Karpas-422 (cell line): Measurements from ENCODE around the gene MCRIP1. TPM values are rescaled to one million over a fixed set of nuclear protein-coding genes. Genes with fewer than 3 reads are reported as not detected.
A peak's percentile ranks its signal among the peaks of the same experiment; 100 is the strongest.

Source experiments
- DNase-seq: peaks from one replicate; pipeline ENCODE4 v3.0.0-alpha.2; 2015
- H2AFZ ChIP-seq: fragments of 200-600 bp; sonication (generic); 2 replicates; pipeline ENCODE4 v1.6.1; 2014; ENCODE audit warnings: antibody characterized with exemption, low read length, mixed read lengths
- H3K27ac ChIP-seq: fragments of 200-600 bp; sonication (generic); 2 replicates; pipeline ENCODE4 v1.5.1; 2014; ENCODE audit warnings: mild to moderate bottlenecking, low read length, moderate library complexity
- H3K27me3 ChIP-seq: fragments of 200-600 bp; sonication (generic); 2 replicates; pipeline ENCODE4 v1.6.1; 2014; ENCODE audit warnings: low read length, mixed read lengths
- H3K36me3 ChIP-seq: fragments of 200-600 bp; sonication (generic); 2 replicates; pipeline ENCODE4 v1.6.1; 2014; ENCODE audit warnings: low read length, mixed read lengths; ENCODE audit not compliant: insufficient read depth
- H3K4me1 ChIP-seq: fragments of 200-600 bp; sonication (generic); 2 replicates; pipeline ENCODE4 v1.6.1; 2014; ENCODE audit warnings: mild to moderate bottlenecking, low read length, mixed read lengths
- H3K4me2 ChIP-seq: fragments of 200-600 bp; sonication (generic); 2 replicates; pipeline ENCODE4 v1.6.1; 2014; ENCODE audit warnings: low read length, low read depth, mild to moderate bottlenecking; ENCODE audit not compliant: poor library complexity, severe bottlenecking
- H3K4me3 ChIP-seq: fragments of 200-600 bp; sonication (generic); 2 replicates; pipeline ENCODE4 v1.5.1; 2014; ENCODE audit warnings: mild to moderate bottlenecking, antibody characterized with exemption, low read length, mixed read lengths
- H3K79me2 ChIP-seq: fragments of 200-600 bp; sonication (generic); 2 replicates; pipeline ENCODE4 v1.6.1; 2014; ENCODE audit warnings: mild to moderate bottlenecking, low read length, mixed read lengths
- H3K9ac ChIP-seq: fragments of 200-600 bp; sonication (generic); 2 replicates; pipeline ENCODE4 v1.6.0; 2014; ENCODE audit warnings: low read length
- H3K9me2 ChIP-seq: fragments of 200-600 bp; sonication (generic), shearing (Covaris generic); replicated peaks from 2 replicates; pipeline ENCODE4 v1.6.0; 2014; ENCODE audit warnings: mild to moderate bottlenecking, low read length, moderate library complexity; ENCODE audit not compliant: insufficient read depth
- H3K9me3 ChIP-seq: fragments of 300-700, 200-600 bp; sonication (generic); 2 replicates; pipeline ENCODE4 v1.6.1; 2014; ENCODE audit warnings: low read length, mixed read lengths
- H4K20me1 ChIP-seq: fragments of 200-600 bp; sonication (generic); 2 replicates; pipeline ENCODE4 v1.6.1; 2014; ENCODE audit warnings: mild to moderate bottlenecking, antibody characterized with exemption, low read length, low read depth; ENCODE audit not compliant: insufficient read depth
- total RNA-seq: library from RNA; depleted of rRNA; stranded (reverse); fragments of >200 nt; shearing (Covaris generic); gene quantifications from 2 replicates; pipeline ENCODE4 v1.2.3, GENCODE V29; 2014; ENCODE audit warnings: low replicate concordance; rRNA removed

Gene MCRIP1
- 55.9 and 99.9 TPM in 2 replicates for total RNA-seq

- peak within 1 kb of the TSS; percentile 98 for H3K4me2 ChIP-seq
- H3K4me3 ChIP-seq: peak within 1 kb of the TSS; percentile 97
- no peaks in the 10 kb centered on the region for H3K36me3 ChIP-seq
- no peaks in the 10 kb centered on the region for H3K27me3 ChIP-seq
- peak within 1 kb of the TSS; percentile 93 for H3K9ac ChIP-seq
- peak within 1 kb of the TSS; percentile 1; the same call in 1 of the 2 replicates for H2AFZ ChIP-seq
- H3K9me3 ChIP-seq: no peaks in the 10 kb centered on the region
- no peaks in the 10 kb centered on the region for H4K20me1 ChIP-seq
- DNase-seq: peak; percentile 98
- H3K27ac ChIP-seq: peak within 1 kb of the TSS; percentile 71
- H3K9me2 ChIP-seq: no peaks in the 10 kb centered on the region
- H3K4me1 ChIP-seq: peaks cover 30% of the 10 kb centered on the region
- peaks cover 25% of the 10 kb centered on the region for H3K79me2 ChIP-seq
These were observed at the start of gene MCRIP1 for GRCh38 chr17:81833160-81833920. TSS of gene MCRIP1 (minus strand) at chr17:81833291. CDS start at chr17:81824506, 8,785 bp downstream.

- H4K20me1 ChIP-seq: no peaks in the 10 kb centered on the region
- H3K4me1 ChIP-seq: no peaks in the 10 kb centered on the region
- no peak overlapping the region for H3K4me3 ChIP-seq
- no peaks in the 10 kb centered on the region for H3K79me2 ChIP-seq
- no peaks in the 10 kb centered on the region for H3K9me3 ChIP-seq
- H3K9ac ChIP-seq: no peak overlapping the region
- H3K4me2 ChIP-seq: no peak overlapping the region
- H3K9me2 ChIP-seq: no peaks in the 10 kb centered on the region
- no peak overlapping the region for H3K27ac ChIP-seq
- H2AFZ ChIP-seq: no peak overlapping the region
- H3K36me3 ChIP-seq: peaks cover 26% of the 10 kb centered on the region; the same call in 1 of the 2 replicates
- no peak for DNase-seq
- no peaks in the 10 kb centered on the region for H3K27me3 ChIP-seq
These were observed 46.0 kb upstream of the MCRIP1 start for GRCh38 chr17:81879121-81879520.

GRCh38 chr17:81878294-81878693, 45.2 kb upstream of the MCRIP1 start:
- no peak overlapping the region for H2AFZ ChIP-seq
- peaks cover 6% of the 10 kb centered on the region for H3K4me1 ChIP-seq
- no peaks in the 10 kb centered on the region for H3K9me3 ChIP-seq
- H3K27ac ChIP-seq: no peak overlapping the region
- no peak for DNase-seq
- no peak overlapping the region for H3K4me3 ChIP-seq
- H3K9ac ChIP-seq: no peak overlapping the region
- H3K9me2 ChIP-seq: no peaks in the 10 kb centered on the region
- no peaks in the 10 kb centered on the region for H3K79me2 ChIP-seq
- peaks cover 23% of the 10 kb centered on the region; the same call in 1 of the 2 replicates for H3K36me3 ChIP-seq
- no peaks in the 10 kb centered on the region for H3K27me3 ChIP-seq
- no peaks in the 10 kb centered on the region for H4K20me1 ChIP-seq
- H3K4me2 ChIP-seq: no peak overlapping the region

- H3K79me2 ChIP-seq: peaks cover 4% of the 10 kb centered on the region
- H3K4me3 ChIP-seq: no peak overlapping the region
- H2AFZ ChIP-seq: no peak overlapping the region
- H3K27ac ChIP-seq: no peak overlapping the region
- no peak overlapping the region for H3K4me2 ChIP-seq
- H4K20me1 ChIP-seq: no peaks in the 10 kb centered on the region
- no peaks in the 10 kb centered on the region for H3K9me2 ChIP-seq
- no peaks in the 10 kb centered on the region for H3K9me3 ChIP-seq
- no peaks in the 10 kb centered on the region for H3K27me3 ChIP-seq
- no peak for DNase-seq
- H3K9ac ChIP-seq: no peak overlapping the region
- H3K4me1 ChIP-seq: peaks cover 14% of the 10 kb centered on the region
- peaks cover 22% of the 10 kb centered on the region; the same call in 1 of the 2 replicates for H3K36me3 ChIP-seq
These were observed 44.5 kb upstream of the MCRIP1 start for GRCh38 chr17:81877569-81877968.

GRCh38 chr17:81871387-81872230, 38.5 kb upstream of the MCRIP1 start:
- no peaks in the 10 kb centered on the region for H3K9me3 ChIP-seq
- peak overlapping the region; percentile 100 for H3K9ac ChIP-seq
- peak overlapping the region; percentile 87; the same call in 1 of the 2 replicates for H2AFZ ChIP-seq
- H4K20me1 ChIP-seq: peaks cover 17% of the 10 kb centered on the region; the same call in 1 of the 2 replicates
- DNase-seq: peak; percentile 97
- H3K79me2 ChIP-seq: peaks cover 26% of the 10 kb centered on the region
- peaks cover 56% of the 10 kb centered on the region for H3K4me1 ChIP-seq
- H3K9me2 ChIP-seq: no peaks in the 10 kb centered on the region
- H3K27ac ChIP-seq: peak overlapping the region; percentile 91
- H3K4me3 ChIP-seq: peak overlapping the region; percentile 90
- peak overlapping the region; percentile 99 for H3K4me2 ChIP-seq
- H3K36me3 ChIP-seq: peaks cover 5% of the 10 kb centered on the region; the same call in 1 of the 2 replicates
- H3K27me3 ChIP-seq: no peaks in the 10 kb centered on the region

GRCh38 chr17:81870981-81871386, 37.9 kb upstream of the MCRIP1 start, which contains the start of gene ARHGDIA:
TSS of gene ARHGDIA (minus strand) at chr17:81871337. CDS start at chr17:81869930, 1,407 bp downstream.
- Histone ChIP-seq H3K4me1 (peaks cover 59% of the 10 kb centered on the region), H3K4me2 (peak within 1 kb of the TSS; percentile 99), H3K27me3 (no peaks in the 10 kb centered on the region), H4K20me1 (peaks cover 17% of the 10 kb centered on the region; the same call in 1 of the 2 replicates), H3K9me3 (no peaks in the 10 kb centered on the region), H3K79me2 (peaks cover 26% of the 10 kb centered on the region), H3K4me3 (peak within 1 kb of the TSS; percentile 100), H3K9me2 (no peaks in the 10 kb centered on the region), H3K9ac (peak within 1 kb of the TSS; percentile 100), H3K27ac (peak within 1 kb of the TSS; percentile 92), H3K36me3 (peaks cover 5% of the 10 kb centered on the region; the same call in 1 of the 2 replicates), H2AFZ (peak within 1 kb of the TSS; percentile 87; the same call in 1 of the 2 replicates)
- DNase-seq: no peak

GRCh38 chr17:81870131-81870980, 37.3 kb upstream of the MCRIP1 start:
- H4K20me1 ChIP-seq: peaks cover 17% of the 10 kb centered on the region; the same call in 1 of the 2 replicates
- peak overlapping the region; percentile 99 for H3K9ac ChIP-seq
- H3K4me2 ChIP-seq: peak overlapping the region; percentile 93
- H3K9me2 ChIP-seq: no peaks in the 10 kb centered on the region
- peak overlapping the region; percentile 100 for H3K4me3 ChIP-seq
- peak overlapping the region; percentile 92 for H3K27ac ChIP-seq
- H3K27me3 ChIP-seq: no peaks in the 10 kb centered on the region
- peaks cover 59% of the 10 kb centered on the region for H3K4me1 ChIP-seq
- H3K9me3 ChIP-seq: no peaks in the 10 kb centered on the region
- peaks cover 26% of the 10 kb centered on the region for H3K79me2 ChIP-seq
- DNase-seq: peak; percentile 78
- no peak overlapping the region for H2AFZ ChIP-seq
- H3K36me3 ChIP-seq: peaks cover 5% of the 10 kb centered on the region; the same call in 1 of the 2 replicates
